ENCODE measurements around the gene ATF5. TPM values are rescaled to one million over a fixed set of nuclear protein-coding genes. Genes with fewer than 3 reads are reported as not detected.

ATF5 gene
- total and polyA plus RNA-seq, 2 donors from 2014 or later = 22.7 to 36.4 TPM

- Histone ChIP-seq H3K9ac (ENCODE audit: low read length in 3 of 3) (no peak overlapping the region), H3K4me1 (ENCODE audit: control insufficient read depth in 2 of 3, insufficient read depth in 2 of 3, low read depth in 1 of 3, low read length in 3 of 3) (peaks cover 0 to 5% (median 0%) of the 10 kb centered on the region in 3 donors), H3K27ac (ENCODE audit: low read depth in 2 of 2, low read length in 2 of 2) (no peak overlapping the region), H3K9me3 (ENCODE audit: control insufficient read depth in 2 of 3, insufficient read depth in 1 of 3, low read length in 3 of 3) (no peaks in the 10 kb centered on the region), H3K27me3 (ENCODE audit: control insufficient read depth, insufficient read depth, low read length) (no peaks in the 10 kb centered on the region), H3K36me3 (ENCODE audit: control insufficient read depth in 2 of 3, insufficient read depth in 3 of 3, low read length in 3 of 3) (no peaks in the 10 kb centered on the region), H3K4me3 (ENCODE audit: low read length in 3 of 3) (no peak overlapping the region)
- DNase-seq (peak in 1 of 5 donors; percentile 61), FAIRE-seq (no peak)
- intact Hi-C loops (cut with DNase I) = no loop called here
- TF ChIP-seq CTCF (IDR thresholded peaks at IDR 0.05; ENCODE audit: borderline replicate concordance, extremely low read depth, insufficient read depth) = no peak
Measured at GRCh38 chr19:49891393-49891792, 37.6 kb upstream of the ATF5 start.

- no peak overlapping the region for H3K9ac ChIP-seq (ENCODE audit: low read length in 3 of 3)
- no peak for TF ChIP-seq CTCF (IDR thresholded peaks at IDR 0.05; ENCODE audit: borderline replicate concordance, extremely low read depth, insufficient read depth)
- H3K4me3 ChIP-seq (ENCODE audit: low read length in 3 of 3) = no peak overlapping the region
- no peak overlapping the region for H3K27ac ChIP-seq (ENCODE audit: low read depth in 2 of 2, low read length in 2 of 2)
- no peak for FAIRE-seq
- DNase-seq = peak in 1 of 5 donors; percentile 26
- intact Hi-C loops (cut with DNase I) = no loop called here
- H3K27me3 ChIP-seq (ENCODE audit: control insufficient read depth, insufficient read depth, low read length) = no peaks in the 10 kb centered on the region
- no peaks in the 10 kb centered on the region for H3K9me3 ChIP-seq (ENCODE audit: control insufficient read depth in 2 of 3, insufficient read depth in 1 of 3, low read length in 3 of 3)
- H3K36me3 ChIP-seq (ENCODE audit: control insufficient read depth in 2 of 3, insufficient read depth in 3 of 3, low read length in 3 of 3) = no peaks in the 10 kb centered on the region
- peaks cover 0 to 8% (median 0%) of the 10 kb centered on the region in 3 donors for H3K4me1 ChIP-seq (ENCODE audit: control insufficient read depth in 2 of 3, insufficient read depth in 2 of 3, low read depth in 1 of 3, low read length in 3 of 3)
Measured at GRCh38 chr19:49892716-49893115, 36.3 kb upstream of the ATF5 start.

- Histone ChIP-seq H3K9me3 (ENCODE audit: control insufficient read depth in 2 of 3, insufficient read depth in 1 of 3, low read length in 3 of 3) (no peaks in the 10 kb centered on the region), H3K27me3 (ENCODE audit: control insufficient read depth, insufficient read depth, low read length) (no peaks in the 10 kb centered on the region), H3K36me3 (ENCODE audit: control insufficient read depth in 2 of 3, insufficient read depth in 3 of 3, low read length in 3 of 3) (no peaks in the 10 kb centered on the region), H3K4me3 (ENCODE audit: low read length in 3 of 3) (no peak overlapping the region), H3K4me1 (ENCODE audit: control insufficient read depth in 2 of 3, insufficient read depth in 2 of 3, low read depth in 1 of 3, low read length in 3 of 3) (peaks cover 0 to 8% (median 0%) of the 10 kb centered on the region in 3 donors), H3K27ac (ENCODE audit: low read depth in 2 of 2, low read length in 2 of 2) (no peak overlapping the region), H3K9ac (ENCODE audit: low read length in 3 of 3) (no peak overlapping the region)
- intact Hi-C loops (cut with DNase I) = no loop called here
- peak in 1 of 5 donors; percentile 44 for DNase-seq
- FAIRE-seq = no peak
- no peak for TF ChIP-seq CTCF (IDR thresholded peaks at IDR 0.05; ENCODE audit: borderline replicate concordance, extremely low read depth, insufficient read depth)
Measured at GRCh38 chr19:49894011-49894664, 34.9 kb upstream of the ATF5 start.
